ENCODE data around the gene KLHL29.
A peak's percentile ranks its signal among the peaks of the same experiment; 100 is the strongest.

KLHL29 gene

GRCh38 chr2:23655934-23656596, 271.1 kb downstream of the KLHL29 start:
- H3K27ac Mint-ChIP-seq, result no peak overlapping the region
- H3K9me3 Mint-ChIP-seq, result no peaks in the 10 kb centered on the region
- H3K36me3 Mint-ChIP-seq (ENCODE audit: low read depth), result no peaks in the 10 kb centered on the region
- ATAC-seq (no peak), DNase-seq (no peak)
- H3K4me1 Mint-ChIP-seq, result peaks cover 8% of the 10 kb centered on the region
- H3K27me3 Mint-ChIP-seq, result no peaks in the 10 kb centered on the region
- H3K4me3 Mint-ChIP-seq, result no peak overlapping the region

- no peaks in the 10 kb centered on the region for H3K36me3 Mint-ChIP-seq (ENCODE audit: low read depth)
- no peak overlapping the region for H3K27ac Mint-ChIP-seq
- no peaks in the 10 kb centered on the region for H3K27me3 Mint-ChIP-seq
- H3K9me3 Mint-ChIP-seq, result no peaks in the 10 kb centered on the region
- no peak for ATAC-seq
- DNase-seq, result no peak
- H3K4me1 Mint-ChIP-seq, result peaks cover 8% of the 10 kb centered on the region
- H3K4me3 Mint-ChIP-seq, result no peak overlapping the region
Measured at GRCh38 chr2:23656597-23656973, 271.6 kb downstream of the KLHL29 start.

- no peak overlapping the region for H3K4me3 Mint-ChIP-seq
- no peak for DNase-seq
Measured at GRCh38 chr2:23657371-23657770, 272.4 kb downstream of the KLHL29 start.

GRCh38 chr2:23657934-23658333, 273.0 kb downstream of the KLHL29 start:
- H3K4me1 Mint-ChIP-seq, result peaks cover 8% of the 10 kb centered on the region
- ATAC-seq, result no peak
- peaks cover 6% of the 10 kb centered on the region for H3K27me3 Mint-ChIP-seq
- no peaks in the 10 kb centered on the region for H3K36me3 Mint-ChIP-seq (ENCODE audit: low read depth)
- no peaks in the 10 kb centered on the region for H3K9me3 Mint-ChIP-seq
- H3K27ac Mint-ChIP-seq, result no peak overlapping the region
- no peak overlapping the region for H3K4me3 Mint-ChIP-seq
- DNase-seq, result no peak

More at GRCh38 chr2:23657371-23657770, 272.4 kb downstream of the KLHL29 start:
- Mint-ChIP-seq H3K4me1 (peaks cover 8% of the 10 kb centered on the region), H3K9me3 (no peaks in the 10 kb centered on the region), H3K27ac (no peak overlapping the region), H3K36me3 (ENCODE audit: low read depth) (no peaks in the 10 kb centered on the region), H3K27me3 (peaks cover 4% of the 10 kb centered on the region)
- no peak for ATAC-seq

GRCh38 chr2:23658466-23658942, 273.5 kb downstream of the KLHL29 start:
- Mint-ChIP-seq H3K27me3 (peaks cover 7% of the 10 kb centered on the region), H3K27ac (peak overlapping the region; percentile 3), H3K4me1 (peaks cover 8% of the 10 kb centered on the region), H3K36me3 (ENCODE audit: low read depth) (no peaks in the 10 kb centered on the region), H3K4me3 (no peak overlapping the region), H3K9me3 (no peaks in the 10 kb centered on the region)
- DNase-seq (peak; percentile 48), ATAC-seq (peak; percentile 71)

GRCh38 chr2:23659328-23659727, 274.3 kb downstream of the KLHL29 start:
- no peaks in the 10 kb centered on the region for H3K9me3 Mint-ChIP-seq
- H3K27ac Mint-ChIP-seq, result no peak overlapping the region
- H3K27me3 Mint-ChIP-seq, result peaks cover 11% of the 10 kb centered on the region
- DNase-seq, result no peak
- no peak for ATAC-seq
- H3K36me3 Mint-ChIP-seq (ENCODE audit: low read depth), result no peaks in the 10 kb centered on the region
- no peak overlapping the region for H3K4me3 Mint-ChIP-seq
- H3K4me1 Mint-ChIP-seq, result peaks cover 8% of the 10 kb centered on the region

GRCh38 chr2:23659773-23660172, 274.8 kb downstream of the KLHL29 start:
- peaks cover 13% of the 10 kb centered on the region for H3K27me3 Mint-ChIP-seq
- peak overlapping the region; percentile 24 for H3K4me3 Mint-ChIP-seq
- ATAC-seq, result no peak
- DNase-seq, result no peak
- no peaks in the 10 kb centered on the region for H3K9me3 Mint-ChIP-seq
- no peaks in the 10 kb centered on the region for H3K36me3 Mint-ChIP-seq (ENCODE audit: low read depth)
- H3K4me1 Mint-ChIP-seq, result peaks cover 8% of the 10 kb centered on the region
- H3K27ac Mint-ChIP-seq, result no peak overlapping the region

- DNase-seq (no peak), ATAC-seq (no peak)
- Mint-ChIP-seq H3K36me3 (ENCODE audit: low read depth) (no peaks in the 10 kb centered on the region), H3K27me3 (peaks cover 13% of the 10 kb centered on the region), H3K4me1 (peaks cover 8% of the 10 kb centered on the region), H3K27ac (no peak overlapping the region), H3K9me3 (no peaks in the 10 kb centered on the region), H3K4me3 (no peak overlapping the region)
Measured at GRCh38 chr2:23660237-23660636, 275.3 kb downstream of the KLHL29 start.

- H3K27me3 Mint-ChIP-seq, result peaks cover 13% of the 10 kb centered on the region
- no peak for ATAC-seq
- no peaks in the 10 kb centered on the region for H3K9me3 Mint-ChIP-seq
- H3K36me3 Mint-ChIP-seq (ENCODE audit: low read depth), result no peaks in the 10 kb centered on the region
- peaks cover 8% of the 10 kb centered on the region for H3K4me1 Mint-ChIP-seq
- H3K4me3 Mint-ChIP-seq, result no peak overlapping the region
- H3K27ac Mint-ChIP-seq, result no peak overlapping the region
- DNase-seq, result no peak
Measured at GRCh38 chr2:23661276-23662050, 276.5 kb downstream of the KLHL29 start.

- Mint-ChIP-seq H3K27ac (no peak overlapping the region), H3K9me3 (no peaks in the 10 kb centered on the region), H3K4me3 (no peak overlapping the region), H3K36me3 (ENCODE audit: low read depth) (no peaks in the 10 kb centered on the region), H3K27me3 (peaks cover 13% of the 10 kb centered on the region), H3K4me1 (peaks cover 8% of the 10 kb centered on the region)
- no peak for DNase-seq
- no peak for ATAC-seq
Measured at GRCh38 chr2:23662466-23662865, 277.5 kb downstream of the KLHL29 start.

- Mint-ChIP-seq H3K36me3 (ENCODE audit: low read depth) (no peaks in the 10 kb centered on the region), H3K4me1 (peaks cover 8% of the 10 kb centered on the region), H3K27ac (no peak overlapping the region), H3K27me3 (peaks cover 13% of the 10 kb centered on the region), H3K9me3 (no peaks in the 10 kb centered on the region), H3K4me3 (no peak overlapping the region)
- ATAC-seq (no peak), DNase-seq (no peak)
Measured at GRCh38 chr2:23662941-23663920, 278.3 kb downstream of the KLHL29 start.

- Mint-ChIP-seq H3K9me3 (no peaks in the 10 kb centered on the region), H3K4me1 (no peaks in the 10 kb centered on the region), H3K27ac (no peak overlapping the region), H3K36me3 (ENCODE audit: low read depth) (no peaks in the 10 kb centered on the region), H3K4me3 (no peak overlapping the region), H3K27me3 (peaks cover 13% of the 10 kb centered on the region)
- ATAC-seq (no peak), DNase-seq (no peak)
Measured at GRCh38 chr2:23664066-23664788, 279.2 kb downstream of the KLHL29 start.

GRCh38 chr2:23666241-23666979, 281.4 kb downstream of the KLHL29 start:
- Mint-ChIP-seq H3K36me3 (ENCODE audit: low read depth) (no peaks in the 10 kb centered on the region), H3K27me3 (peaks cover 13% of the 10 kb centered on the region), H3K4me3 (no peak overlapping the region), H3K9me3 (no peaks in the 10 kb centered on the region), H3K27ac (no peak overlapping the region), H3K4me1 (no peaks in the 10 kb centered on the region)
- ATAC-seq, result no peak
- no peak for DNase-seq
